SKM-1 treated with dmso at 0.1 percent for 144 hours (cell line): ENCODE results near the gene CRADD.
"Not testable (repeated sequence)": the region's sequence is repeated elsewhere in the genome, so short reads cannot be mapped to it uniquely, and the experiment has no call there.

ENCODE experiments used
- DNase-seq: peaks from one replicate; lab custom pipeline; 2025; ENCODE audit not compliant: unreplicated experiment; lab: John Stamatoyannopoulos, UW

CRADD gene

DNA sequence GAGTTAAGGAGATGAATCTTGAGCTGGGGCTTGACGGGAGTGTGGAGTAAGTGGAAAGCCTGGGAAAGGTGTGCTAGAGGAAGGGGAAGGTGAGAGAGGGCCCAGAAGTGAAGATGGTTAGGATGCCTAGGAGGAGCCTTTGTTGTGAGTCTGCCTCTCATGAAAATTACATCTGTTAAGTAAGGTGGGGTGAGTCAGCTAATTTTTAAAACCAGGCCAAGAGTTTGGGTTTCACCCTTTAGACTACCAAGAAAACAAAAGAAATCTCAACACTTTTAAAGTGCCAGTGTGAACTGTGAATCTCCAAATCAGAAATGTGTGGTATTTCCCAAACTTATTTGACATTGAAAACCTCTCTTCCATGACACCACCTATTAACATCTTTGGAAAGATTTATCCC, 185.2 kb downstream of the CRADD start:
- no peak for DNase-seq

GRCh38 chr12:93865751-93866150, 188.6 kb downstream of the CRADD start:
- DNase-seq, result no peak

DNA sequence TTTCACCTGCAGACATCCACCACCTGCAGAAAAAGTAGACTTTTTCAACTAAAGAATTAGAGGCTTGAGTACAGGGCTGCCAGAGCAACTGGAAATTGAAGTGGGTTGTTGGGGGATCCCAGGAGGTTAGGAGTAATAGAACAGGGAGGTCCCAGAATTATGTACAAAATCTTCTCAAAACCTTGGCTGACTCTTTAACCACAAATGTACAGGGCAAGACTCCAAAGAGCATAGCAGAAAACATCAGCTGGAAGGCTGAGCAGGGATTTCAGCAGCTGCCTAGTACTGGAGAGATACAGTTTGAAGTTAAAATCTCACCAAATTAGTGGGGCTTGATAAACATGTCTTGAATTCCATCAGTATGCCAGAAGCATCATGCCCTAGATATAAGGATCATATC, 191.6 kb downstream of the CRADD start:
- DNase-seq, result no peak

DNA sequence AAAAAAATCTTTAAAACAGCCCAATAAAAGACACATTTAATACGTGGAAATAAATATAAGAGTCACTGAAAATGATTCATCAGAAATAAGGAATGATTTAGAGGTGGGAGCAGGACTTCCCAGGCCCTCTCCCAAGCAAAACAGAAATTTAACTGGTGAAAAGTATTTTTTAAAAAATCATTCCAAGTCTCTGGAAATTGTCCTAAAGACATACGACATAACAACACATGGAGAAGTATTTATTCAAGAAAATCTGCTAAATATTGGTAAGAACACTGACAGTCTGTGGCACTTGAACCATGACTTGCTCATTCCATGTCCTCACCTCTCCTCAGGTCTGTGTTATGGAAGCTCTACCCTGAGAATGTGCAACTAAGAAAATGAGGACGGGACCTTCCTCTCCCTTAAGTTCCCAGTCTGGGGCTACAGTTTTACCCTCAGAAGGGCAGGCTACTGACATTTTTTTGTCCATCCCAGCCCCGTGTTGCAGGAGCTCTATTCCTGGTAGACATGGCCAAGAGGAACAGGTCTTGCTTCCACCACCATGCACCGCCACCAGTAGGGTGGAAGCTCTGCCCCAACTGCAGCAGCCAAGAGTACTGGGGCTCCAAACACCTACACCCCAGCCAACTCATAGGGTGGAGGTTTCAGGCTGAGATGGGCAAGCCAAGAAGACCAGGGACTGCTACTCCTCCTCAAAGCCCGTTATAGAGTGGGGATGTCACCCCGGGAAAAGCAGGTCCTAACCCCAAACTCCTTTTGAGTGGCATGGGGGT, 193.0 kb downstream of the CRADD start:
- no peak for DNase-seq

DNA sequence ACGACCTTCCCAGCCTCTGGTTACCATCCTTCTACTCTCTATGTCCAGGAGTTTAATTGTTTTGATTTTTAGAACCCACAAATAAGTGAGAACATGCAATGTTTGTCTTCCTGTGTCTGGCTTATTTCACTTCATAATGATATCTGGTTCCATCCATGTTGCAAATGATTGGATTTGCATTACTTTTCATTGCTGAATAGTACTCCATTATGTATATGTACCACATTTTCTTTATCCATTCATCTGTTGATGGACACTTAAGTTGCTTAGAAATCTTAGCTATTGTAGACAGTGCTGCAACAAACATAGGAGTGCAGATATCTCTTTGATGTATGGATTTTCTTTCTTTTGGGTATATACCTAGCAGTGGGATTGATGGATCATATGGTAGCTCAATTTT, 194.4 kb downstream of the CRADD start:
- DNase-seq, result not testable (repeated sequence)

- DNase-seq, result no peak
Observed at GRCh38 chr12:93873561-93873960, 196.4 kb downstream of the CRADD start.

DNA sequence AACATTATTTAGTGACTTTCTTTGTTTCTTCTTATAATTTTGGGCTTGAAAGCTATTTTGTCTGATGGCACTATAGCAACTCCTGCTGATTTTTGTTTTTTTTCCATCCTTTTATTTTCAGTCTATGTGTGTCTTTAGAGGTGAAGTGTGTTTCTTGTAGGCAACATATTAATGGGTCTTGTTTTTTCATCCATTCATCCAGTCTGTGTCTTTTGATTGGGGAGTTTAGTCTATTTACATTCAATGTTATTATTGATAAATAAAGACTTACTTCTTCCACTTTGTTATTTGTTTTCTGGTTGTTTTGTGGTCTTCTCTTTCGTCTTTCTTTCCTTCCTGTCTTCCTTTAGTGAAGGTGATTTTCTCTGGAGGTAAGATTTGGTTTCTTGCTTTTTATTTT, 198.0 kb downstream of the CRADD start:
- no peak for DNase-seq

GRCh38 chr12:93876360-93876759, 199.2 kb downstream of the CRADD start:
- DNase-seq, result no peak

DNA sequence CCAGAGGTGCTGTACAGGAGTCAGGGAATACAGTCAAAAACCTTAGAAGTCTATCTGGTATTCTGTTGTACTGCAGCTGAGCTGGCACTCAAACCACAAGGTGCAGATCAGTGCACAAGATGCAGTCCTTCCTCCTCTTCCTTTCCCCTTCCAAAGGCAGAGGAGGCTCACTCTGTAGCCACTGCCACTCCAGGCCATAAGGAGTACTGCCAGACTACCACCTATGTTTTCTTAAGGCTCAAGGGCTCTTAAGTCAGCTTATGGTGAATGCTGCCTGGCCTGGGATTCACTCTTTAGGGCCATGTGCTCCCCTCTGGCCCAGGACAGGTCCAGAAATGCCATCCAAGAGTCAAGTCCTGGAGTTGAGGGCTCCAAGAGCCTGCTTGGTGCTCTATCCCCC, 200.3 kb downstream of the CRADD start:
- no peak for DNase-seq

DNA sequence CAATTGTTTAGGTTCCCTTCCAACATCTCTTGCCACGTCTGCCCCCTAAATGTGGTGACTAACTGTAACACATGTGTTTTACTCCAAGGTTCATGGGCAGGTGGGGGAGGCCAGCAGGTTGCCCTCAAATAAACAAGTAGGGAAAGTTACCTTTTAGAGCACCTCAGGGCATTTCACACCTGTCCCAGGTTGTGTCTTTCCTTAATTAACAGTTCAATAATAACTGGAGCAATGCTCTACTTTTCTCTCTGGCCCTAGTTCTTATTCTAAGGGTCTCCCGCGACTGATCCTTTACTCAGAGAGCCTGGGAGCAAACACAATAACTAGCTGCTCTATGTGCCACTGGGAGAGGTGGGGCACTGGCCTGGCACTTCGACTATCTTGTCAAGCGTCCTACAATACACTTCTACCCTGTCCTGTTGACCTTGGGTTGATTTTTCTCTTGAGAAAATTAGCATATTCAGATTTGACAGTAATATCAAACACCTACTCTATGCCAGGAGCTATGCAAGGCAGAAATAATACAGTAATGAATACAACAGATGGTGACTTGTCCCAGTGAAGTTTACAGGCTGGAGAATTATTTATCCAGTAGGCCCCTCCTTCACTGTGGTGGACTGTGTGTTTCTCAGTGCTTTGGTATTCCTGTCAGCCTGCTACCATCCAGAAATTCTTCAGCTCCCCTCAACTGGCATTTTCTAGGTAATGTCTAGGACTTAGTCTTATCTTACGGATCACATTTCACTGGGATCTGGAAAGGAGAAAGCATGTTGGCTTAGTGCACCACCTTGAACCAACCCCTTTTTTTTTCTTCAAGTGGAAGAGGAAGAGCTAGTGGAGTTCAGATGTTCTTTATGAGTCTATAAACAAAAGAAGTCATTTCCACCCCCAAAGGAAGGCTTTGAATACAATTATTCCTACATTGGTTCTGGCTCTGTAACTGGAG, 202.6 kb downstream of the CRADD start:
- no peak for DNase-seq

GRCh38 chr12:93880853-93881522, 203.8 kb downstream of the CRADD start:
- DNase-seq, result no peak

DNA sequence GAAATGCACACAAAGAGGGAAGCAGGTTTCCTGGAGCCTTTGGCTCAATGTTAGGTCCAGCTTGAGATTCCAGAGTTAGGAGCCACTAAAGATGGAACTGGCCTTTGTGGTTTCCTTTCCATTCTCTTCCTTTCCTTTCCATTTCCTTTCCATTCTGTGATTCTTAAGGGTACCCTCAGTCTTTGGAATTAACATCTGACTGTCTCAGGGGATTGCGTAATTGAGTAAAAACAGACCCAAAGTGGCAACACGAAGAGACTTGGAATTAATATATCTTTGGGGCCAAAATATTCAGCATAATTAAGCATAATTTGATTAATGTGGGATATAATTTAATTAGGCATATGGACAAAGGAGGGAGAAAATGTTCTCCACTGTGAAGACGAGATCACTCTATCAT, 205.6 kb downstream of the CRADD start:
- DNase-seq, result no peak

DNA sequence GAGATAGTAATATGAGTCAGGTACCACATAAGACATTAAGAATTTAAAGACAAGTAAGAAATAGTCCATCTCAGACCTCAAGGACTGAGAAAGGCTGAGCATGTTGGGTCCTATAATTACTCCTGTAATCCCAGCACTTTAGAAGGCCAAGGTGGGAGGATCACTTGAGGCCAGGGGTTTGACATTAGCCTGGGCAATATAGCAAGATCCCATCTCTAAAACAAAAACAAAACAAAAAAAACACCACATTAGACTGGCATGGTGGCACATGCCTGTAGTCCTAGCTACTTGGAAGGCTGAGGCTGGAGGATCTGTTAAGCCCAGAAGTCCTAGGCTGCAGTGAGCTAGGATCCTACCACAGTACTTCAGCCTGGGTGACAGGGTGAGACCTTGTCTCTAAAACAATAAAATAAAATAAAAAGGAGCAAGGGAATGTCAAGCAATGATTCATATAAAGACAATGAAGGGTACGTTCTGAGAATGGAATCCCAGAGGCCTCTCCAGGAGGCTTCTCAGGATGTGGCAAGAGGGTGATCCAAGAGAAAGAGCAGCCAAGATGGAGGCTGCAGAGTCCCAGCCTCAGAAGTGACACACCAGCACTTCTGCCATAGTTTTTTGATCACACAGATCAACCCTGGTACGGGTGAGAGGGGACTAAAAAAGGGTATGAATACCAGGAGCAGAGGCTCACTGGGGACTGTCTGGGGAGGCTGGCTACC, 206.4 kb downstream of the CRADD start:
- DNase-seq, result no peak

DNA sequence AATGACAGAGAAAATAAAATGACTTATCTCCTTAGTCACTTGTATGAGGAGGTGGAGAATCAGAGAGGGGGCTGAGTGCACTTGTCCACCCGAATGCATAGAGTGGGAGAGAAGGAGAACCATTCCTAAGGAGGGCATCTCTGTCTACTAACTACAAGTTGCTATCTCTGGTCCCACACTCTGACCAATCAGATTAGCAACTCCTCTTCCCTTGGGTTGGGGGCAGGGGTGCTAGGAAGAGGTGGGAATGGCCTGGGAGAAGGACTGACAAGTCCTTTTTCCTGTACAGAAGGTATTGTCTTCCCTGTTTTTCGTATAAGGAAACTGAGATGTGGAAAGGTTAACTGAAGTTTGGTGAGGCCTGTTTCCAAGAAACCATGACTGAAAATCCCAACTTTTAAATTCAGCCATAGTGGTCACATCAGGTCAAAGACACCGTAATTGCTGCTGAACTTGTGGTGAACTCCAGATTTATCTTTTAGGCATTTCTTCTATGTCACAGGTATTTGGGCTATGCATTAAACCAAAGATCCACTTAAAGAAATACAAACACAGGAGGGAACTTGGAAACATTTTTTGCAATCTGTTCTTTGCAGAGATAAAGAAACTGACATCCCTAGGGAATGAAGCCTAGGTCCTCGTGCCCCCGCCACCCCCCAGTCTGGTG, 207.8 kb downstream of the CRADD start:
- DNase-seq, result no peak

DNA sequence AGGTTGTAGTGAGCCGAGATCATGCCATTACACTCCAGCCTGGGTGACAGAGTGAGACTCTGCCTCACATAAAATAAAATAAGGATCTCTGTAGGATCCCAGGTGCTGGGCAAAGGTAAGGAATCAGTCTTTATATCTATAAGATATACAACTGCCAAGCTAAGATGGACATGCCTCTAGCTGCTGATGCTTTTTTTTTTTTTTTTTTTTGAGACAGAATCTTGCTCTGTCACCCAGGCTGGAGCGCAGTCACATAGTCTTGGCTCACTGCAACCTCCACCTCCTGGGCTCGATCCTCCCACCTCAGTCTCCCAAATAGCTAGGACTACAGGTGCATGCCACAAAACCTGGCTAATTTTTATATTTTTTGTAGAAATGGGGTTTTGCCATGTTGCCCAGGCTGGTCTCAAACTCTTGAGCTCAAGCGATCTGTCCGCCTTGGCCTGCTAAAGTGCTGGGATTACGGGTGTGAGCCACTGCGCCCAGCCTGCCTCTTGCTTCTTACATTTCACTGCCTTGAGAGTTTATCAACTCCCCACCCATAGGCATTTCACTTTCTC, 208.9 kb downstream of the CRADD start:
- not testable (repeated sequence) for DNase-seq

GRCh38 chr12:93886533-93887511, 209.6 kb downstream of the CRADD start:
- no peak for DNase-seq

- no peak for DNase-seq
Observed at GRCh38 chr12:93888964-93889363, 211.8 kb downstream of the CRADD start.

DNA sequence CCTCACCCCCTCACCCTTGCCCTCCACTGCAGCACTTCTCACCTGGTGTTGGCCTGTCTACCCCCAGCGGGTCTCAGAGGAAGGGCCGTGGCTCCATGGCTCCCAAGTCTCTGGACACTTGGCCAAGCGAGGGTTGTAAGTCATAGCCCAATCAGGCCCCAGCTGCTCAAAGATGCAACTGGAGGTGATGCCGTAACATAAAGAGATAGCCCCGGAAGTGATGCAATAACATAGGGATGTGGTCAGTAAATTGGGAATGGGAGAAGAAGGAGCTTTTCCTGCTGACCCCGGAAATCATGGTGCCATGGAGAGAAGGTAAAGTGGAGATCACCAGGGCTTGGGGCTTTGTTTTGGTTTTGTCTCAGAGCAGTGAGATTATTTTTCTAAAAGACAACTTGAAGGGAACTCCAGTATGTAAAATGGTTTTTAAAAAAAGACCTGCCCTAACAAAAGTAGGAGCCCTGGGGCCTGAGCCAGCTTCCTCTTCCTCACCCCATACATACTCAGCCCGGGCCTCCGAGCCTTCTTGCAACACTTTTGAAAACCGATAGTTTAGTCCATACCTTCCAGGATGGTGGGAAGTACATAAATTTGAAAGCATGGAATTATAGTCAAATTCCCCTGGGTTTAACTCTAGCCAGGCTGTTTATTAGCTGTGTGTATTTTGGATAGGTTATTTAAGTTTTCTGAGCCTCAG, 212.5 kb downstream of the CRADD start:
- peak; percentile 39 for DNase-seq
